Activated T-cell treated with anti-CD3 and anti-CD28 coated beads for 4 hours (primary cell): ENCODE data around the gene NUMA1.

ENCODE experiments used
- DNase-seq: peaks from one replicate; pipeline ENCODE4 v3.0.0-alpha.2; 2020

Gene NUMA1

DNA sequence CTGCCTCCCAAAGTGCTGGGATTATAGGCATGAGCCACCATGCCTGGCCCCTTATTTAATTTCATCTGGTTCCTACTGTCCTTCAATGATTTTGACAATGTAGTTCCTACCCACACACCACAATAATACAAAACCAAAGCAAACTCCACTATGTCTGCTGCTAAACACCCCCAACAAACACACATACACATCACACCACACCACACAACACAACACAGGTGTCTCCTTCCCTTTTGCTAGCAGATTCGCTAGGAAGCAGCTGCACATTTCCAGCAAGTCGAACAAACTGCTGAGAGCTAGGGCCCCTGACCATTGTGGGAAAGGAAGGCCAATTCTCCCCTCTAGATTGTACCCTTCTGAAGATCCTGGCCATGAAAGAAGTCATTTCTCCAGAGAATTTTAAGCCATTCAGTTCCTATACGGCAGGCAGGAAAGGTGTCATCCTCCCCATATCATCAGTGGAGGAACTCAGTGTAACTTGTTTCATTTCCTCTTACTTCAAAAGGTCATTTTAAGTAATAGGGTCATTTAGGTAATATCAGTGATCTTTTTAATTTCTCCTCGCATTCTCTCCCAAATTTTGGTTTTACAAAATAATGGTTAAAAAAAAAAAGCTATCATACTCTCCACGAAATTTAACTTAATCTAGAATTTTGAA is 18.5 kb downstream of the NUMA1 start:
- no peak for DNase-seq

DNA sequence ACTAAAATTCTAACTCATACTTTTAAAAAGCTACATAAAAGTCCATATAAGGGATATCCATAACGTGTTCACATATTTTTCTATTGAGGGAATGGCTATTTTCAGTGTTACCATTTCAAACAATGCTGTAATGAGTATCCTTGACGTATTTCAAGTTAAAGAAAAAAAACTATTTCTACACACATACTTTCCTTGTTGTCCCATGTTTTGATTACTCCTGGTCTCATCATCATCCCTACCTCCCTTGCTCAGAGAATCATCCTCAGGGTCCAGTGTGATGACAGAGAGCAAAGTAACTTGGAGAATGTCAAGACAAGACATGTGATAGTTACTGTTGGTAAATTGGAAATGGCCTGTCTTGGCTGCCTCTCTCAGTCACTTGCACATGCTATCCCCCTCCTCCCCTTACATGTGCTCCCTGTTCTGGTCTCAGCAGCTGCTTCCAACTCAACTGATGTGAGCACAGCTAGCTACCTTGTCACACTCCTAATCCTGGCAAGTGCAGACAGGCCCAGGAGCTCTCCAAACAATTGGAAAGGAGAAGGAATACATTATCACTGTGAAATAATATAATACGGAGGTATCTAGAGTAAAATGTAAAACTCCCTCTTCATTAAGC is 21.8 kb downstream of the NUMA1 start:
- DNase-seq: no peak

DNA sequence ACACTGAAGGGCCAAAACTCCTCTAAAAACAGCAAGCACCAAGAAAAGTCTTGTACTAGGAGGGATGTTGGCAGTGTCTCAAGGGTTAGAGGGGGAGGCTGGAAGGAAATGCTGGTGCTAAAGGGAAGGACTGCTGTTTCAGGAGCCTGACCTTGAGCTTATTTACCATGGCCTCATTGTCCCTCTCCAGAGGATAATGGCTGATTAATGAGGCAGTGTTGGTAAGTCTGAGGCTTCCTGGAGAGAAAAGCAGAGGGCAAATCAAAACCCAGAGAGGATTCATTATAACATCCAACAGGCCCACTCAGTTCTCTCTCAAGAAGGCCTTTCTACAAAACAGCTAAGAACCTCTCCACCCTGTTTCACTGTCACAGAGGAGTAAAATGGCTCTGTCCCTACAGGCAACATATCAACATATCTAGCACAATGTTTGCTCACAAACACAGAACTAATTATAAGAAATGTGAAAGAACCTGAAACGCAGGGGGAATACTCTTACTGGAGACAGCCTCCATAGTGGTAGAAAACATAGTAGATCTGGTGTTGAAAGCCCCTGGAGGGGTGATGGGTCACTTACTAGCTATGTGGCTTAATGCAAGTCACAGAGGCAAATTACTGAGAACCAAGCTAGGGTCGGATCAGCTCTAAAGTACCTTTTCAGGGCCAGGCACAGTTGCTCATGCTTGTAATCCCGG is 31.4 kb downstream of the NUMA1 start:
- no peak for DNase-seq

DNA sequence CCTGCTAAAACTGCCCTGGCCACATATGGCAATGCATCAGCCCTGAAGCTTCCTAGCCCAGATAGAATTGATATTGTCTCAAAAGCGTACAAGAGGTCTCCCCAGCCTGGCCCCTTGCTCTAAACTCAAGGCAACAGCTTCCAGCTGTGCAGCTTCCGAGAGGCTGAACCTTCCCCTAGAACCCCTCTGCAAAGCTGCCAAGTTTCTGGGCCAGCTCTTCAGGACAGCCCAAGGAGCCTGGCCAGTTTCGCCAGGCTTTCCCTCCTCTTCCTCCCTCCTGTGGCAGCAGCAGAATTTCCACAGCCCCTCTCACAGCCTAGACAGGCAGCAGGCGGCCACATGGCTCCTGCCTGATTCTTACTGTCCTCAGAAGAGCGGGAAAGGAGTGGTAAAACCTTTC is 34.5 kb downstream of the NUMA1 start:
- no peak for DNase-seq

DNA sequence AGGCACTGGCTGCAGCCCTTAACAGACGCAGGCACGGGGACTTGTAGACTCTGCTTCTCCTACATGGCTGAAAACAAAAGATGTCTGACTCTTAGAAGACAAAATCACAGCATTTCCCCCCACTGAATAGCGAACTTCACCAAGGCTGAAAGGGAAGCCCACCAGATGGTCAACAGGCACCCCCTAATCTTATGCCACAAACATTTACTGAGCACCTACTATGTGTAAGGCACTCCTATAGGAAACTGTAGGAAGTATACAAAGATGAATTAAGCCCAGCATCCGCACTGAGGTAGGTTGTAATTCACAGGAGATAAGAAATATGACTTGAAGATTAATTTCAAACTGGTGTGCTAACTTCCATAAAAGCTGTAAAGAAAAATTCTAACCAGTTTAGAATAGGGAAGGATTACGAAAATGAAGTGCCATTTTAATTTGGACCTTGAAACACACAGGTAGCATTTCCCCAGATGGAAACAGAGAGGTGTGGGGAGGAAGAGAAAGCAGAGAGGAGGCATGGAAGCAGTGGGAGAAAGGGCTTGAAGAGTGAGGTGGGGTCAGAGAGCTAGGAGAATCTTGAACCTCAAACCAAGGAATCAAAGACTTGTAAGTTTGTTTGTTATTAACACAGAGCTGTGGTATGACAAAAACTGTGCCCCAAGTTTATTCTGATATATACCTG is 38.1 kb downstream of the NUMA1 start:
- DNase-seq: no peak

DNA sequence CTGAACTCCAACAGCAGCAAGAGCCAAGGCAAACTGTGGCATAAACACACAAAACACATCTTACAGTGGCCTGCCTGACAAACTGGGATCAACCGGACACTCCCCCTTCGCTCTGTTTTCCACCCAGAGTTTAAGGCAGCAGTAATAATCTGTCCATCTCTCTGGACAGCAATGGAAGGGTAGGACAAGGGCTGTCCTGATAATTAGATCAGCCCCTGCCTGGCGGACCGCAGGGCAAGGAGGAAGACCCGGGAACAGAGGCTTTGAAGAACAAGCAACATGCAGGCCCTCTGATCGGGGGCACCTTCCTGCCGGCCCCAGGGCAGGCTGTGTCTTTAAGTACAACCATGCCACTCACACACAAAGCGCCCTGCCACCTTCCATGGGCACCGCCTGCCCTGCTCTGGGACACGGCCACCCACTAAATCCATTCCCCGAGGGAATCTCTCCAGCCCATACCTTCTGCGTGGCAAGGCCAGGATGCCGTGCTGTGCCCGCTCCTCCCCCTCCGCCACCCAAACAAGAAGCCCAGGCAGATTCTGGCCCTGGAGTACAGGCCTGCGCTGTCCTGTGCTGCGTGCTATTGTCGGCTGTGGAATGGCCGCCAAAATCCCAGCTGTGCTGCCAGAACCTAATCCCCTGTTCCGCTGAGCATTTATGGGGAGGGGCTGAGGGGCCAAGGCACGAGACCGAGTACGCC is 38.8 kb downstream of the NUMA1 start:
- no peak for DNase-seq

DNA sequence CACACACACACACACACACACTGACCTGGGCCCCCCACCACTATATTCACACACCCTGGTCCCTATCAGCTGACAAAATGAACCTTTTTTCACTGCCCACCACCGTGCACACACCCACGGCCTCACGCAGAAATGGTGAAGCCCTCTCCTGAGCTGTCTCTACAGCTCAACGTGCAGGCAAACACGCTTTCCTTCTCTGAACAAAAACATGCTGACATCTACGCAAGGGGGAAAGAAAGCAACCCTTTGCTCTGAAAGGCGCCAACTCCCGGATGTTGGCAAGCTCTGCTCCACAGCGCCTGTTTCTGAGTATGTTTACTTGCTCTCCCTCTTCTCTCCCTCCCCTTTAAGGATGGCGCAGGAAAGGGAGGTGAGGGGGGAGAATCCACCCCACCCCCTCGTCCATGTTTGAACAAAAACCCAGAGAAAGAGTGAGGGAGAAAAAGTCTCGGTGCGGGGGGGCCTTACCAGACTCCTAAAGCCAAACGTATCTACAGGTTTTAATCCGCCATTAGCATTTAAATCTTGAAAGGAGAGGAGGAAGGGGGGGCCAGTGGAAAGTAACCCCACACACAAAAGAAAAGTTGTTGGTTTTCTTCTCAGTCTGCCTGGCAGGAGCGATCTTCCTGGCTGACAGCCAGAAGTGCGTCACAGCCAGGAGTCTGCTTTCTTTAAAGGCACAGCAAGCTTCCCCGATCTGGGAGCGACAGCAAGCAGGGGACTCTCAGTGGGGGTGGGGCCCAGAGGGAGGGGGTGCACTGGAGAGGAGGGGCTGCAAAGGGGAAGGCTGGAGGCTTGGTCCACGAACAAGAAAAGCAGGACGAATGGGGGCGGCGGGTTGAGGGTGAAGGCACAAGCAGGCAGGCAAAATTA is 39.6 kb downstream of the NUMA1 start:
- DNase-seq: peak; percentile 64

DNA sequence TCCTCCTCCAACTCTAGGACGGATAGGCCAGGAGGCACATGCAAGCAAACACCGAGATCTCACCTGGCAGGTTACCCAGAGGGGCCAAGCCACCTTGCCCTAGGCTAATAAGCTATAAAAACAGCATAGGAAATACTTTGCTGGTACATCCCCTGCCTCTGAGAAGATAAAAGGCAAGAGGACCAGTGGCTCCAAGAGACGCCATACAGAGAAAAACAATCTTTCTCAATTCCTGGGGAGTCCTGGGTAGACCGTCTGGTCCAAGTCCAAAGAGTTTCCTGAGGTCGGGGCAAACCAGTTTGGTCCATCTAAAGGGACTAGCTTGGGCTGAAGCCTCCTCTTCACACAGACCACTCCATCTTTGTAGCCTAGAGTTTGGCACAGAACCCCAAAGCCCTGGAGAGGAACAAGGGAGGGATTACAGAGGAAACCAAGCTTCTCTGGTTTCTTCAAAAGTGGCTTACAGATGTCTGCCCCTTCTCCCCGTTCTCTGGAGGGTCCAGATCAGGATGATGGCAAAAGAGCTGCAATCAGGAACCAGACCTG is 40.4 kb downstream of the NUMA1 start:
- no peak for DNase-seq

DNA sequence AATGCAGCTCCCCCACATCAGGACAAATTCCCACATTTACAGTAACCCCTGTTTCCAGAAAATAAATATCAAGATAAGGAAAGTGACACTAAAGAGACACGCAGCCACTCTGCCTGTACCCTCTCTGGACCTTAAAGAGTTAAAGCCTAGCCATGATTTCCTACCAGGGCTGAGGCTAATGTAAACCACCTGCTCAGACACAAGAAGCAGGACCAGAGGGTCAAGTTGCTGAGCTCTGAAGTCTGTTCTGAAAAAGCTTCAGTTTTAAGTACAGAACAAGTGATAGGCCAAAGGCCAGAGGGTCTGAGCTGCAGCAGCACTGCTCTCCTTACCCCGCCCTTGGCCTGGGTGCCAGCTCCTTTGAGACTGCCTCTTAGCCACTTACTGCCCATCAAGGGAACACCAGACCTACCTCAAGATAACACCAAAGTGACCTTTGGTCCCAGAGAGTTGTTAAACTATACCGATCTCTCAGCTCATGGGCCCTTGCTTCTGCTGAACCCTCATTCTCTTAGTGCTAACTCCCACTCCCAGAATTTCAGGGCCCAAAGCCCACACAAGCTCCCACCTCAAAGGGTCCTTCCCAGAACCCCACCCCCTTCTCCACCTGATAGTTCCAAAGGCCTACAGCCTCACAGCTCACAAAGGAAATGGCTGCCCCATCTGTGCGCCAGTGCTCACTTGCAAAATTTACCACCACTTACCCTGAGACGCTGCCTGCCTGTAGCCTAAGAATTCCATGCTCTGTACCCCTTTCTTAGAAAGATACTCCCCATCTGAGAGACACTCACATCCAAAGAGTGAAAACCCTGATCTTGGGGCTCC is 41.1 kb downstream of the NUMA1 start:
- DNase-seq: no peak

DNA sequence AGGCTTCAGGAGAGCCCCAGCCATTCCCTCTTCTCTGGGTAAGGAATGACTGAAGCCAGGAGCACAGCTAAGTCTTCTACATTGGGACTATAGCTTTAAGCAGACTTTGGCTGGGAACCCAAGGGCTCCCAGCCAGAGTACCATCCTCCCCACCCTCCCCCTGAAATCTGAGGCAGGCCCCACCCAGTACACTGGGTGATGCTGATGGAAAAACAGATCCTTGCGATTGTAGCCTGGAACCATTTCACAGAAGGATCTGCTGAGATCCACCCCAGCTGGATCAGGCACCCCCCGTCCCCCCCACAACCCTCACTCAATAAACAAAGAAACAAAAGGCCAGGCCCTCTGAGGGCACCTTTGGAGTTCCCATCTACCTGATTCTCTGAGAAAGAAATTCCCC is 41.9 kb downstream of the NUMA1 start:
- DNase-seq: no peak

DNA sequence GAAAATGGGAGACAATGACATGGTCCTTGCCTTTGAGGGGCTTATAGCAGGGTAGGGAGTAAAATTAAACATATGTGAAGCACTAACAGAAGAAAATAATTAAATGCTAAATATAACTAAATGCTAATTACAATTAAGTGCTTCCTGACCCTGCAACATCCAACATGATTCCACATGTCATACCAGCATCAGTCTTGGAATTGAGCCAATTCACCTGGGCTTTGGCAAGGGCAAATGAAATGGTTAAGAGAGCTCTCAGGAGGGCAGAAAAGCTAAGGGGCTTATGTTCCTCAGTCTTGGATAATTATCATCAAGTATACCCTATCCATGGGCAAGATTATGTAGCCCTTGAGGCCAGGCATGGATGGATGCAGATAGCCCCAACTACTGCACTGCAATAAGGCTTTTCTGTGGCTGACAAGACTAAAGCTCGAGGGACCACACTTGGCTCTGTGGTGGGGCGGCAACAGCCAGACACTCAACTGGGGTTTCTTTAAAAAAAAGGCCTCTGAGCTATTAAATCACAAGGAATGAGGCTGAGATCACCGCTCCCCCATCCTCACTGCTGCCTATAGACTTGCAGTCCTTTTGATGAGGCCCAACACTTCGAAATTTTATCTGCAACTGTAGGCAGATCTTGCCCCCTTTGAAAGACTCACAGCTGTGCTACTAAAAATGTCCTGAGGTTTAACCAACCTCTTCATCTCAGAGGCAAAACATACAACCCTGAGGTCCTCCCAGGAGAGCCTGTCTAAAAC is 42.6 kb downstream of the NUMA1 start:
- DNase-seq: no peak

DNA sequence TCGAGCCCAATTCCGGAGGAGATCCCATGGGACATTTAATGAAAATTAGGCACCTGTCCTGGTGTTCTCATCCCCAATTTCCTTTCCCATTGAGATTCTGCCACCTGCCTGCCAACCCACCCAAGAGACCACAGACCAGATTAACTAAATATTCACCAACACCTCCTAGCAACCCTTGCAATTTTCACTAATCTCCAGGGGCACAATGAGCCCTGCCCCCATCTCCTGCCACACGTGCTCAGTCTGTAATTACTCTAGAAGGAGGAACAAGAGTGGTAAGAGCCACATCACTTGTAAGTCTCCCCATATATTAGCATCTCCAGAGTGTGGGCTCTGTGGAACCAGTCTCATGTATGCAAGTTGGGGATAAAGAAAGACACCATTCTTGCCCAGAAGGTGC is 43.7 kb downstream of the NUMA1 start:
- DNase-seq: no peak

DNA sequence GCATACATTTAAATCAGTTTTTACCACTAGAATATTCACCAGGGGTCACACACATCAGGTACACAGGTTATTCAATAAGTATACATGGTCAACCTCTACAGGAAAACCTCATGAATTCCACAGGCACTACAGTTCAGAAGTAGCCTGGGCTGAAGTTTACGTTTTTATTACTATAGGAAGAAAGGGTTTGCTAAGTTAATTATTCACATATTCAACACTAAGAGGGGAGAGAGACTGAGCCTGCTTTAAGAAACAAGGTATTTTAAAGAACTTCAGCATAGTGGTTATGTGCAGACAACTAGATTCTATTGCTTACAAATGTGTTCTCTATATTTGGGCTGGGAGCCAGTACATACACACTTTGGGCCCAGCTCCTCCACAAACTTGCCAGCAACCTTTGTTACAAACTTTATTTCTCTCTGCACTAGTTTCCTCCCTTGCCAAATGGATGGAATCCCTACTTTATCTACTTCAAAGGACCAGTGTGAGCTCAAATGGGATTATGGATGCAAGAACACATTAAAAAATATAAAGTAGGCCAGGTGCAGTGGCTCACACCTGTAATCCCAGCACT is 49.8 kb downstream of the NUMA1 start:
- DNase-seq: no peak

DNA sequence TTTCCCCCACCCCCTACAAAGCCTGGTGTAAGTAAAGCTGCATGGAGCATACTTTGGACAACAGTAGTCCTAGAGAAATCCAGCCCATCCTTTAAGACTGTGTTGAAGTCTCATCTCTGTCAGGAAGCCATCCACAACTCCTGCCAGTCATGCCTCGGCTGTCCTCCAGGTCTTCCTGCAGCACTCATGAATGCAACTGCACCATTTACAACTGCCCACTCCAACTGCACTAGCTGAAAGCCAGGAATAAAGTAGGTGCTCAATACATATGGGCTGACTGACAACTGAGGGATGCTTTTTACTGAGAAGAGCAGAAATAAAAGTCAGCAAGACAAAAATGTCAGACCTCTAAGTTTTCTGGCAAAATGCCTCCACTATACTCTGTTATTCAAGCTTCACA is 54.3 kb downstream of the NUMA1 start:
- DNase-seq: no peak

DNA sequence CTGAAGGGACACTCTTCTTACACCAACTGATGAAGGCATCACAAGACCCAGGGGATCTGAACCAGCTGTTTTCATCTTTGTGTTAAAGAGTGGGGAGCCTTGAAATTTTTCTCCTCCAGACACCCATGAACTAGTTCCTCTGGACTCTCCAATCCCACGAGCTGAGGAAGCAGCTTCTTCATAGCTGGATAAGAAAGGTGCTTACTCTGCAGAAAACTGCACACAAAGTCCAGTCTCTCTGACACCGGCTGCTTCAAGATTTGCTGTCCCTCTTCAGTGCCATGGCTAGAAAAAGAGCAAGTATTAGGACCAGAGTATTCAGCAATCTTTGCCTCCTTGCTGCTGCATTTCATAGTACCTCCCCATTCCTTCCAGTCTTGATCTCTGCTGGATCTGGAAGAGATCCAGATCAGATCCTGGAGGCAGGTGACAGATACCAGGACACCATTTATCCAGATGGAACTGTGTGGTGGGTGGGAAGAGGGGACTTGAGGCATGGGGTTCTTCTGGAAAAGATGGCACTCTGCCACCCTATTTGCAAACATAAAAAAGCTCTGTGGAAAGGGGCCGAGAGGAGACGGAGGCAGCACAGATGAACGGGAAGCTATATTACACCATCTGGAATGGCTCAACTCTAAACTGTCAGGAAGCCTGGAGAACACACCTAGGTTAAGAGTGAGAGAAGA is 56.1 kb downstream of the NUMA1 start:
- no peak for DNase-seq

DNA sequence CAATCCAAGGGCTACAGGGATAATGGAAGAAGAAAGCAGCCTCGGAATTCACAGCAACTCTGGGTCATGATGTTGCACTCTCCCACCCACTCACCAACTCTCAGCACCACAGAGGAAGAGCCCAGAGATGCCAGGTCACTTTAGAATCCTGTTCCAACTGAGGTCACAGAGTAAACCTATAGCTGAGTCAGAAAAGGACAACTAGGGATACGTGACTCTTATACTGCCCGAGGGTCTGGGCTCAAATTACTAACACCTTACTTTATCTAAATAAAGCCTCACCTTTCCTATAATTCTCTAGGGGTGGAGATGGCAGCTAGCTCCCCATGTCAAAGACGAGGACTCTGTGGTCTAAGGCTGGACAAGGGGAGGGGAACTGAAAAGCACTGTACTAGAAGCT is 57.0 kb downstream of the NUMA1 start:
- no peak for DNase-seq

DNA sequence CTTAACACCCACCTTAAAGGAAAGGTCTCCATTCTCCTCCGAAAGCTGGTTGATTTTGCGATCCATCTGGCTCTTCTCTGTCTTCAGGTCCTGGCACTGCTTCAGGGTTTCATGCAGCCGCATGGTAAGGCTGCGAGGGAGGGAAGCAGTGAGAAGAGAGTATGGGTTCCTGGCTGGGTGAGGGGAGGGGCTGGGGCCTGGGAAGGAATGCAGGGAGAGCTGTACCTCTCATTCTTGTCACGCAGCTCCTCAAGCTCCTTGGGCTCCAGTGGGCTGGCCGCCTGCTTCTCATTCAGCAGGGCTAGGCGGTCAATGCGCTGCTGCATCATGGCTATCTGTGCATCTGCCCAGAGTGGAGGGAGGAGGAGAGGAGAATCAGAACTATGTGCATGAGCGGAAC is 62.2 kb downstream of the NUMA1 start:
- DNase-seq: no peak

DNA sequence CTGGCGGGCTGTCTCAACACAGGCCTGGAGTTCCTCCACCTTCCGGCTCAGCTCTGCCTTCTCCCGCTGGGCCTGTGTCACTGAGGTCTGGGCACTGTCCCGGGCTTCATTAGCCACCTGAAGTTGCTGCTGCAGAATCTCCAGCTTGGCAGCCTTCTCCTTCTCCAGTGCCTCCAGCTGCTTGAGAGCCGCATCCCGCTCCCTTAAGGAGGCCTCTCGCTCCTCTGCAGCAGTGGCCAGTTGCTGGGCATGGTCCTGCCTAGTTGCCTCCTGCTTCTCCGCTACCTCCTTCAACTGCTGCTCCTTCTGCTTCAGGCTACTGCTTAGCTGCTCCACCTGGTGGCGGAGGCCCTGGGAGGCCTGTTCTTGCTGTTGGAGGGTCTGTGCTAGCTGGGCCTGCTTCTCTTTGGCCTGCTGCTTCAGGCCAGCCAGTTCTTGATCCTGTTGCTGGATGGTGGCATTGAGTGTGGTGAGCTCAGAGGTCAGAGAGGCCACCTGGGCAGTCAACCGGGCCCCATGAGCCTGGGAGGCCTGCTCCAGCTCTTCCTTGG is 64.8 kb downstream of the NUMA1 start:
- no peak for DNase-seq

DNA sequence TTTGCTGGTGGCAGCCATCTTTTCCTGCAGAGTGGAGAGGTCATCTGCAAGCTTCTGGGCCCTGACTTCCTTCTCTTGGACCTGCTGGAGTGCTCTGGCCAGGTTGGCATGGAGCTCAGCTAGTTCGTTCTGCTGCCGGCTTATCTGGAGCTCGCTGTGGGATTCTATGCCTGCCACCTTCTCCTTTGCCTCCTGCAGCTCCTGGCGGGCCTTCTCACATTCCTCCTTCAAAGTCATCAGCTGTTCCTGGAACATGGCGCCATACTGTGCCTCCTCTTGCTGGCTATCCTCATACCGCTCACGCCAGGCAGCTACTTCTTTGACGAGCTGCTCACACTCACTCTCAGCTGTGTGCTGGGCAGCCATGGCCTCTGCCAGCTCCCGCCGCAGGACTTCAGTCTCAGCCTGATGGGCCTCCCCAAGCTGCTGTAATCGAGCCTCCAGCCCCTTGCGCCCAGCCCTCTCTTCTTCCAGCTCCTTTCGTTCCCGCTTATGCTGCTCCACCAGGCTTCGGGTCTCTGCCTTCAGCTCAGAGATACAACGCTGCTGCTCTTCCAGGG is 65.5 kb downstream of the NUMA1 start:
- DNase-seq: no peak
